ENCODE results near the gene RPS6KA2. TPM values are rescaled to one million over a fixed set of nuclear protein-coding genes. Genes with fewer than 3 reads are reported as not detected.
"Not testable (repeated sequence)": the region's sequence is repeated elsewhere in the genome, so short reads cannot be mapped to it uniquely, and the experiment has no call there.

The RPS6KA2 gene
- polyA plus RNA-seq, 5 donors = 38.9 to 52.0 (median 42.5) TPM

DNA sequence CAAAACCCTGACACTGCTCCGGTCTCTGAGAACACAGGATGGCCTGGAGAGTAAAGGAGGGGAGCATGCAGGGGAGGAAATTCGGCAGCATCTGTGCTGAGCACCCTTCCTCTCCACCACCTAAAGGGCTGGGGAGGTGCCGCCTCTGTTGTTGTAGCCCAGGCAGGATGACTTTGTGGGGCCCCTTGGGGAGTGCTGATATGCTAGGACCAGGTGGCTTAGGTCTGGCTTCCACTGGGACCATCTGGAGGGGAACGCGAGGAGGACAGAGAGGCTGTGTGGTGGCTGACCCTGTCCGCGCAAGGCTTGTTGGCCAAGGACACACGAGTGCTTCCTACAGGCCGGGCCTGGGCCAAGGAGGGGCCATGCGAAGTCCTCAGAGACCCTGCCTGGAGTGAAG is 9.9 kb upstream of the RPS6KA2 start:
- DNase-seq = no peak

- DNase-seq = no peak
Observed at GRCh38 chr6:166636191-166636933, 9.3 kb upstream of the RPS6KA2 start.

GRCh38 chr6:166635013-166635970 is 8.2 kb upstream of the RPS6KA2 start:
- DNase-seq = no peak

GRCh38 chr6:166634581-166634980 is 7.5 kb upstream of the RPS6KA2 start:
- DNase-seq = not testable (repeated sequence)

- DNase-seq = no peak
Observed at GRCh38 chr6:166633732-166634535, 6.9 kb upstream of the RPS6KA2 start.

- DNase-seq = no peak
Observed at GRCh38 chr6:166632731-166633130, 5.7 kb upstream of the RPS6KA2 start.

GRCh38 chr6:166630462-166630861 is 3.4 kb upstream of the RPS6KA2 start:
- DNase-seq = no peak

DNA sequence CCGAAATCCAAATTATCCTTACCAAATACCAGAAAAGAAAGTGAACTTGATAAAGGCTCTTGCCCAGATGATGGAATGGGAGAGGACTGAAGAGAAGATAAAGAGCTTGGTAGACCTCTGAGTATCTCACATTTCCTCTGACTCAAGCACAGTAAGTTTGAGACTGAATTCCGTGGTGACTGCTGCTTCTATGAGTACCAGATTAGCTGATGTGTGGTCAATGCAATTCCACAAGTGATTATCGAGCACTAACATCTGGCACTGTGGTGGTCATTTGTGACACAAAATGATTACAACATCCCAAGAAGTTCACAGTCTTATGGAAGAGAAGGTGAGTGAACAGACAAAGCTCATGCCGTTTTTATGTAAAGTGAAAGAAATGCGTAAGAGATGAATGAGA is 2.6 kb upstream of the RPS6KA2 start:
- DNase-seq = no peak

- DNase-seq = no peak
Observed at GRCh38 chr6:166627875-166628801, 1.1 kb upstream of the RPS6KA2 start.

DNA sequence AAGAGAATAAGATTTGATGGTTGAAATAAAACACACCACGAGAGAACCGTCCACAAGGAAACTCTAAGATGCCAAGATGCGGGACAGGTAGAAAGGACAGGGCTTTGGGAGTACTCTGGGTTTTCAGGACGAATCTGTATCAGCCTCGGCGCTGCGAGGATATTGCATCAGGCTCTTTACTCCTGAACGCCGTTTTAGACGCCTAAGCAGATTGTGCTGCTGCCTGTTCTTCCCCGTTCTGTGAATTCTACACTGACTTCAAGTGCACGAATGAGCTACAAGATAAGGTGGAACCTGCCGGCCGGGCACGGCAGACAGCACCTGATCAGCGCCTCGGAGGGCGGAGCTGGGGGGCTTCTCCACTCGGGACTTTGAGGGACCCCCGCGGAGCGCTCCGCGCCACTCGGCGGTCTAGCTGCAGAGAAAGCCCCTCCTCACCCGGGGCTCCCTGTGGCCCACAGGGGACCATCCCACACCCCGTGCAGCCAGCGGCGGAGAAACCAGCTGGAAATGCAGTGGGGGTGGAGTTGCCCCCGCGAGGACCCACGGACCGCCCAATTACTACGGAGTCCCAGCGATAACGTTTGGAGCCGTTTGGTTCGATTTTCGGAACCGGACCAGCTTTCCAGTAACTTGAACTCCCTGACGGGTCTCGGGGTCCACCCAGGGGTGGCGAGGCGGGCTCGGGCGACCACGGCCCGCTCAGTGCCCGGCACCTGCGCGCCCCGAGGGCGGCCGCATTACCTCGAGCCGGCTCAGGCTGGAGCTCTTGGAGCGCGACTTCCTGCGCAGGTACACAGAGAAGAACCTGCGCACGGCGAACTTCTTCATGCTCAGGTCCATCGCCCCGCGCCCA is 646 bp downstream of the RPS6KA2 start:
- DNase-seq = peak in 1 of 2 donors; percentile 38

GRCh38 chr6:166625356-166625755 is 1.7 kb downstream of the RPS6KA2 start:
- no peak for DNase-seq

DNA sequence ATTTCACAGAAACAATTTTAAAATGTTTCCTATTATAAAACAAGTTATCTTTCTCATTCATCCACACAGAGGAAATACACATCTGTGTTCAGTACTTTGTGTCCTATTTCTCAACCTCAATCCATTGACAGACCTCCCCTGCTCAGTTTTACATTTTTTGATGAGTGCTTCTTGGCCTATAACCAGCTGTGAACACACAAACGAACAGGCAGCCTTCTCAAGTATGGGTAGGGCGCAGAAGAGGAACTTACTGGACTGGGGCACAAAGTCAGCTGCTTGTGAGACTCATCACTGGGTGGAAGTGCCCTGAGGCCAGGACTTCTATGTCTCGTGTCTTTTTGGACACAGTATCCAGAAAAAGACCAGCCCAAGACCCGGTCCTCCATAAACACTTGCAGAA is 2.8 kb downstream of the RPS6KA2 start:
- no peak for DNase-seq

DNA sequence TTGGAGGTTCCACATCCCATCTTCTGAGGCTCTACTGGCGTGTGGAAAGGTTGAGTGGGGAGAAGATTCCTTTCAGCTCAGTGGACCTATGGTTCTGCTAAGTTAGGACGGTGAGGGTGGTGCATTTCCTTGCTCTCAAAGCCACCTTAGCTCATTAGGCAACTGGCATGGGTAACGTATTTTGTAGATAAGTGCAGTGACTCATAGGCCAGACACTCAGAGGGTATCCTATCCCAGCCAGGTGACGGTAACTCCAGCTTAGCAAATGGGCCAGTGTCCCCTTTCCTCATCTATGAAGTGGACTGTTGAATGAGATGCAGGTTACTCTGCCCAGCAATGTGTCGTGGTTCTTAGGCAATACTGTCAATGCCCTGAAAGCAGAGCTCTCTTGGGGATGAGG is 3.7 kb downstream of the RPS6KA2 start:
- no peak for DNase-seq

DNA sequence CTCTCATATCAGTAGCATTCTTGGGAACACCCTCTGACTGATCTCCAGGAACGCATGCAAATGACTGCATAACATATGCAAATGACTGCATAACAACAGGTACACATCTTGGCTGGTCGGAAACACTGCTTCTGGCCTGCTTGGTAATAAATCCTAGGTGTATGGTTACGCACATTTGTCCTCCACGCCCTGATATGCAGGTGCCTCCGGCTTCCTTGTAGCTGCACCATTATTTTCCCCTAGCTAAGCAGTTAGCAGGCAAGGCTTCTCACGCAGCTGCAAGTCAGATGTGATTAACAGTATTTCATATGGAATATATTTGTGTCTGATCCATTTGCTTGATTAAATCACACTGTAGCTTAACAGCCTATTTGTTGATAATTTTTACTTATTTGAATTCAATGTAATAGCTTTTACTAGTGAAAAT is 5.9 kb downstream of the RPS6KA2 start:
- no peak for DNase-seq

- DNase-seq = no peak
Observed at GRCh38 chr6:166620478-166621113, 6.5 kb downstream of the RPS6KA2 start.

DNA sequence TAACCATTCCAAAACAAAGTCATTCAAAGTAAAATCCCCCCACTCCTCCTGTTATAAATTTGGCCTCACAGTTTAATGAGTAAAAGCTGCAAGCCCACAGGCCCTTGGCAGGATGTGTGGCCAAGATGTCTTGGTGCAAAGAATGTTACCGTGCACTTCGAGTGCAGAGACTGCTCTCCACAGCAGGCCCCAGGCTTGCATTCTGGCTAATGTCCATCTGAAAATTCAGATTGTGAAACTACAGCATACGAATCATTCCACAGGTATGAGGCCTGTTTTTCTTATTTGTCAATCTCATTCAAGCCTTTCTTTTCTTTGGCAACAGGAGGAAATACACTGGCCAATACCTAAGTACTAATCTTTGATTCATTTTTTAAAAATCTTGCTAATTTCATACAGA is 7.1 kb downstream of the RPS6KA2 start:
- peak in 1 of 2 donors; percentile 63 for DNase-seq

GRCh38 chr6:166618866-166619761 is 7.9 kb downstream of the RPS6KA2 start:
- no peak for DNase-seq

DNA sequence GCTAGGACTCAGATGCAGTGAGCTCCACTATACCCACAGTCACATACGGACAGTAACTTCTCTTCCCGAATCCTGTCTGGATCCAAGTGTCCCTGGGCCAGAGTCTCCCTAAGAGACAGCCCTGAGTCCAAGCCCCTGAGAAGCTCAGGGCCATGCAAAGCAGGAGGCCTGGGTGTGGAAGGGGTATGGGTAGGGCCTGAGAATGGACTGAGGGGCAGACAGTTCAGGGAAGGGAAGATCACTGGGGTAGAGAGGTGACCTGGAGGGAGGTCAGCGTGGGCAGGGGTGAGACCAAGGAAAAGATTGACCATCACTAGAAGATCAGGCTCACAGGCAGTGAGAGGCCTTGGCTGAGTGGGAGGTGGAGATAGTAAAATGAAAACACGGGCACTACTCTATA is 8.8 kb downstream of the RPS6KA2 start:
- DNase-seq = no peak
